Muscle of leg (tissue), 11 donors: ENCODE measurements around the gene PSG6. TPM values are rescaled to one million over a fixed set of nuclear protein-coding genes. Genes with fewer than 3 reads are reported as not detected.
"Not testable (repeated sequence)": the region's sequence is repeated elsewhere in the genome, so short reads cannot be mapped to it uniquely, and the experiment has no call there.

Source experiments
- DNase-seq: peaks from one replicate; pipeline ENCODE4 v3.0.0; 2013
- H3K27ac ChIP-seq: one replicate; pipeline ENCODE4 v1.5.1; 2013; ENCODE audit warnings: mild to moderate bottlenecking, low read length, control low read depth
- H3K27me3 ChIP-seq: one replicate; pipeline ENCODE4 v1.6.1; 2013; ENCODE audit warnings: low read length; ENCODE audit not compliant: control insufficient read depth, insufficient read depth
- H3K36me3 ChIP-seq: one replicate; pipeline ENCODE4 v1.6.1; 2013; ENCODE audit warnings: low read length; ENCODE audit not compliant: control insufficient read depth, insufficient read depth
- H3K4me1 ChIP-seq: one replicate; pipeline ENCODE4 v1.6.1; 2013; ENCODE audit warnings: low read length; ENCODE audit not compliant: control insufficient read depth, insufficient read depth
- H3K4me3 ChIP-seq: one replicate; pipeline ENCODE4 v1.5.1; 2013; ENCODE audit warnings: low read length, control low read depth
- H3K9me3 ChIP-seq: replicated peaks from 2 replicates; pipeline ENCODE4 v1.6.1; 2013; ENCODE audit warnings: low read depth, low read length; ENCODE audit not compliant: control insufficient read depth
- WGBS: methylation state at CpG from one replicate; pipeline ENCODE4 v1.1.5; 2013; ENCODE audit warnings: missing lambda C conversion rate; ENCODE audit not compliant: insufficient coverage; 5-methylcytosine and 5-hydroxymethylcytosine counted together
- polyA plus RNA-seq, 8 donors: library from polyadenylated mRNA; unstranded; fragments of 120-200 nt; gene quantifications; one replicate each; pipeline versions ENCODE4 v1.2.1 to v1.2.3, GENCODE V29; 2013; ENCODE audit warnings: inconsistent platforms in 1 of 8, low replicate concordance in 1 of 8; ENCODE audit not compliant: insufficient read length in 8 of 8, insufficient read depth in 1 of 8
- total RNA-seq: library from RNA; stranded (reverse); fragments of 120-200 nt; gene quantifications from one replicate; pipeline ENCODE4 v1.2.4, GENCODE V29; 2013

Gene PSG6
- total and polyA plus RNA-seq, 9 donors = 0.12 to 0.53 (median 0.20) TPM; not detected in 5

- H3K27ac ChIP-seq, H3K27me3 ChIP-seq, H3K4me1 ChIP-seq, H3K4me3 ChIP-seq, H3K36me3 ChIP-seq, H3K9me3 ChIP-seq: not testable (repeated sequence)
- DNase-seq = peak; percentile 44
- WGBS = 61% methylated on average over 4 of the region's 5 CpGs
Observed at GRCh38 chr19:42932485-42933101, 14.9 kb upstream of the PSG6 start.

- not testable (repeated sequence) for H3K4me1 ChIP-seq
Observed at GRCh38 chr19:42930214-42930613, 12.5 kb upstream of the PSG6 start.

GRCh38 chr19:42928896-42929295 lies 11.2 kb upstream of the PSG6 start:
- H3K36me3 ChIP-seq = no peaks in the 10 kb centered on the region

More at GRCh38 chr19:42930214-42930613, 12.5 kb upstream of the PSG6 start:
- not testable (repeated sequence) for H3K36me3 ChIP-seq, H3K27ac ChIP-seq, H3K4me3 ChIP-seq, H3K9me3 ChIP-seq, H3K27me3 ChIP-seq
- 0% methylated on average over 1 of the region's 1 CpG for WGBS
- DNase-seq = peak; percentile 9

GRCh38 chr19:42926781-42927180 lies 9.1 kb upstream of the PSG6 start:
- WGBS = 79% methylated on average over 1 of the region's 2 CpGs
- Histone ChIP-seq H3K9me3 (no peaks in the 10 kb centered on the region), H3K27me3 (no peaks in the 10 kb centered on the region), H3K27ac (no peak overlapping the region), H3K4me1 (no peaks in the 10 kb centered on the region), H3K4me3 (no peak overlapping the region), H3K36me3 (no peaks in the 10 kb centered on the region)
- no peak for DNase-seq

More at GRCh38 chr19:42928896-42929295, 11.2 kb upstream of the PSG6 start:
- H3K27me3 ChIP-seq = no peaks in the 10 kb centered on the region
- H3K9me3 ChIP-seq = no peaks in the 10 kb centered on the region
- H3K27ac ChIP-seq = no peak overlapping the region
- 89% methylated on average over 3 of the region's 3 CpGs for WGBS
- H3K4me1 ChIP-seq = peaks cover 3% of the 10 kb centered on the region
- H3K4me3 ChIP-seq = no peak overlapping the region
- DNase-seq = no peak

GRCh38 chr19:42923106-42923505 lies 5.4 kb upstream of the PSG6 start:
- not testable (repeated sequence) for H3K27me3 ChIP-seq, H3K9me3 ChIP-seq, H3K27ac ChIP-seq, H3K4me1 ChIP-seq, H3K36me3 ChIP-seq, H3K4me3 ChIP-seq
- WGBS = 47% methylated on average over 4 of the region's 9 CpGs
- DNase-seq = peak; percentile 2

- not testable (repeated sequence) for H3K4me3 ChIP-seq
Observed at GRCh38 chr19:42920971-42921370, 3.3 kb upstream of the PSG6 start.

GRCh38 chr19:42919757-42920079 lies 2.0 kb upstream of the PSG6 start:
- Histone ChIP-seq H3K27ac (no peak overlapping the region), H3K9me3 (no peaks in the 10 kb centered on the region), H3K4me3 (no peak overlapping the region), H3K27me3 (no peaks in the 10 kb centered on the region), H3K36me3 (no peaks in the 10 kb centered on the region), H3K4me1 (no peaks in the 10 kb centered on the region)
- whole genome bisulfite sequencing = 0% methylated on average over 2 of the region's 3 CpGs
- DNase-seq = no peak

More at GRCh38 chr19:42920971-42921370, 3.3 kb upstream of the PSG6 start:
- not testable (repeated sequence) for H3K36me3 ChIP-seq, DNase-seq, H3K4me1 ChIP-seq, H3K9me3 ChIP-seq, H3K27me3 ChIP-seq, H3K27ac ChIP-seq

GRCh38 chr19:42919070-42919756 lies 1.5 kb upstream of the PSG6 start:
- not testable (repeated sequence) for H3K4me1 ChIP-seq, H3K36me3 ChIP-seq, H3K27me3 ChIP-seq, H3K4me3 ChIP-seq, DNase-seq, H3K9me3 ChIP-seq, H3K27ac ChIP-seq
- 67% methylated on average over 19 of the region's 26 CpGs for WGBS

- H3K27me3 ChIP-seq, H3K27ac ChIP-seq, DNase-seq, H3K9me3 ChIP-seq, H3K36me3 ChIP-seq, H3K4me3 ChIP-seq, H3K4me1 ChIP-seq: not testable (repeated sequence)
- WGBS = 97% methylated on average over 10 of the region's 15 CpGs
Observed at GRCh38 chr19:42918377-42919069, 829 bp upstream of the PSG6 start.

- no CpG with 5 or more reads among the region's 1 CpG for WGBS
- H3K36me3 ChIP-seq, H3K27me3 ChIP-seq, H3K9me3 ChIP-seq, H3K27ac ChIP-seq, H3K4me3 ChIP-seq, DNase-seq, H3K4me1 ChIP-seq: not testable (repeated sequence)
Observed at GRCh38 chr19:42916931-42917330, 763 bp downstream of the PSG6 start.
